Measurements from ENCODE around the gene NUPR1. TPM values are rescaled to one million over a fixed set of nuclear protein-coding genes. Genes with fewer than 3 reads are reported as not detected.

Gene NUPR1
- total RNA-seq, 1 donor from 2014 or later = not detected

- no peak overlapping the region for H3K4me3 Mint-ChIP-seq (ENCODE audit: unreplicated experiment)
- no peaks in the 10 kb centered on the region for H3K4me1 Mint-ChIP-seq (ENCODE audit: low read depth, unreplicated experiment)
- DNase-seq = no peak
- no peak overlapping the region for H3K27ac Mint-ChIP-seq (ENCODE audit: unreplicated experiment)
- H3K36me3 Mint-ChIP-seq (ENCODE audit: unreplicated experiment) = no peaks in the 10 kb centered on the region
- H3K27me3 Mint-ChIP-seq (ENCODE audit: unreplicated experiment) = peaks cover 7% of the 10 kb centered on the region
- no peaks in the 10 kb centered on the region for H3K9me3 Mint-ChIP-seq (ENCODE audit: unreplicated experiment)
- TF ChIP-seq, protein P1, sequence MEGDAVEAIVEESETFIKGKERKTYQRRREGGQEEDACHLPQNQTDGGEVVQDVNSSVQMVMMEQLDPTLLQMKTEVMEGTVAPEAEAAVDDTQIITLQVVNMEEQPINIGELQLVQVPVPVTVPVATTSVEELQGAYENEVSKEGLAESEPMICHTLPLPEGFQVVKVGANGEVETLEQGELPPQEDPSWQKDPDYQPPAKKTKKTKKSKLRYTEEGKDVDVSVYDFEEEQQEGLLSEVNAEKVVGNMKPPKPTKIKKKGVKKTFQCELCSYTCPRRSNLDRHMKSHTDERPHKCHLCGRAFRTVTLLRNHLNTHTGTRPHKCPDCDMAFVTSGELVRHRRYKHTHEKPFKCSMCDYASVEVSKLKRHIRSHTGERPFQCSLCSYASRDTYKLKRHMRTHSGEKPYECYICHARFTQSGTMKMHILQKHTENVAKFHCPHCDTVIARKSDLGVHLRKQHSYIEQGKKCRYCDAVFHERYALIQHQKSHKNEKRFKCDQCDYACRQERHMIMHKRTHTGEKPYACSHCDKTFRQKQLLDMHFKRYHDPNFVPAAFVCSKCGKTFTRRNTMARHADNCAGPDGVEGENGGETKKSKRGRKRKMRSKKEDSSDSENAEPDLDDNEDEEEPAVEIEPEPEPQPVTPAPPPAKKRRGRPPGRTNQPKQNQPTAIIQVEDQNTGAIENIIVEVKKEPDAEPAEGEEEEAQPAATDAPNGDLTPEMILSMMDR (IDR thresholded peaks at IDR 0.05; ENCODE audit: partially characterized antibody, unreplicated experiment) = no peak
Measured at GRCh38 chr16:28514246-28514645, 24.5 kb downstream of the NUPR1 start.

GRCh38 chr16:28513484-28514181 lies 25.1 kb downstream of the NUPR1 start:
- no peak for DNase-seq
- no peaks in the 10 kb centered on the region for H3K9me3 Mint-ChIP-seq (ENCODE audit: unreplicated experiment)
- peaks cover 7% of the 10 kb centered on the region for H3K27me3 Mint-ChIP-seq (ENCODE audit: unreplicated experiment)
- TF ChIP-seq, protein P1 (IDR thresholded peaks at IDR 0.05; ENCODE audit: partially characterized antibody, unreplicated experiment) = no peak
- no peak overlapping the region for H3K27ac Mint-ChIP-seq (ENCODE audit: unreplicated experiment)
- H3K4me3 Mint-ChIP-seq (ENCODE audit: unreplicated experiment) = no peak overlapping the region
- H3K36me3 Mint-ChIP-seq (ENCODE audit: unreplicated experiment) = no peaks in the 10 kb centered on the region
- H3K4me1 Mint-ChIP-seq (ENCODE audit: low read depth, unreplicated experiment) = no peaks in the 10 kb centered on the region

GRCh38 chr16:28511801-28512789 lies 26.7 kb downstream of the NUPR1 start:
- Mint-ChIP-seq H3K9me3 (ENCODE audit: unreplicated experiment) (no peaks in the 10 kb centered on the region), H3K27ac (ENCODE audit: unreplicated experiment) (no peak overlapping the region), H3K4me1 (ENCODE audit: low read depth, unreplicated experiment) (no peaks in the 10 kb centered on the region), H3K27me3 (ENCODE audit: unreplicated experiment) (peaks cover 7% of the 10 kb centered on the region), H3K36me3 (ENCODE audit: unreplicated experiment) (no peaks in the 10 kb centered on the region), H3K4me3 (ENCODE audit: unreplicated experiment) (no peak overlapping the region)
- TF ChIP-seq, protein P1 (IDR thresholded peaks at IDR 0.05; ENCODE audit: partially characterized antibody, unreplicated experiment) = no peak
- DNase-seq = no peak

- no peak for DNase-seq
- H3K27me3 Mint-ChIP-seq (ENCODE audit: unreplicated experiment) = peaks cover 11% of the 10 kb centered on the region
- H3K27ac Mint-ChIP-seq (ENCODE audit: unreplicated experiment) = no peak overlapping the region
- H3K4me1 Mint-ChIP-seq (ENCODE audit: low read depth, unreplicated experiment) = no peaks in the 10 kb centered on the region
- no peaks in the 10 kb centered on the region for H3K36me3 Mint-ChIP-seq (ENCODE audit: unreplicated experiment)
- TF ChIP-seq, protein P1 (IDR thresholded peaks at IDR 0.05; ENCODE audit: partially characterized antibody, unreplicated experiment) = no peak
- no peak overlapping the region for H3K4me3 Mint-ChIP-seq (ENCODE audit: unreplicated experiment)
- no peaks in the 10 kb centered on the region for H3K9me3 Mint-ChIP-seq (ENCODE audit: unreplicated experiment)
Measured at GRCh38 chr16:28511031-28511430, 27.7 kb downstream of the NUPR1 start.

Data from glutamatergic neuron (in vitro differentiated cells).